ENCODE measurements around the gene EYA3. TPM values are rescaled to one million over a fixed set of nuclear protein-coding genes. Genes with fewer than 3 reads are reported as not detected.

Gene EYA3
- total and polyA plus RNA-seq, 2 donors (not counting 3 experiments of a cell fraction or from before 2014, with no cell fraction given), result 12.7 to 33.0 TPM

GRCh38 chr1:27981145-27981544, 107.3 kb downstream of the EYA3 start:
- CTCF ChIA-PET, result interaction anchor here (0.8 to 6.3 kb wide), 12 partner anchors 9 to 228 kb away, joined by 3 to 99 read pairs (median 9); partner anchors contain the start of gene EYA3
- BruUV-seq (replicated peaks), result no TSS peak
- no peaks in the 10 kb centered on the region for H3K9me1 ChIP-seq (replicated peaks; ENCODE audit: control insufficient read depth, extremely low read depth, insufficient read depth, low read length)
- no peaks in the 10 kb centered on the region for H3K79me2 ChIP-seq (ENCODE audit: control insufficient read depth, insufficient read depth, low read length)
- H2AFZ ChIP-seq (ENCODE audit: low read depth, low read length), result no peak overlapping the region
- H3K4me1 ChIP-seq (ENCODE audit: control insufficient read depth, extremely low read depth, insufficient read depth, low read length), result peaks cover 3% of the 10 kb centered on the region
- H3K27ac ChIP-seq (ENCODE audit: insufficient read depth, low read depth, low read length), result no peak overlapping the region
- no peak overlapping the region for H3K9ac ChIP-seq (replicated peaks; ENCODE audit: extremely low read depth, insufficient read depth, low read length)
- H4K20me1 ChIP-seq (replicated peaks; ENCODE audit: control insufficient read depth, extremely low read depth, insufficient read depth, low read length), result no peaks in the 10 kb centered on the region
- H3K4me3 ChIP-seq (replicated peaks in 1 of 3; ENCODE audit: insufficient read depth in 1 of 3, low read depth in 1 of 3, low read length in 3 of 3), result no peak overlapping the region
- dilution Hi-C loops (cut with MboI; ENCODE audit: extremely low pct_ligation_motif_present, low sequenced_read_pairs) (no loop called here), intact Hi-C loops (cut with micrococcal nuclease) (loop anchor here (10.0 kb wide), 1 partner anchor 224 kb away; no protein-coding TSS in a partner anchor)
- TF ChIP-seq POLR2A (IDR thresholded peaks at IDR 0.05; ENCODE audit: low read depth, low read length), result no peak
- TF ChIP-seq FOS (IDR thresholded peaks at IDR 0.05; ENCODE audit: borderline replicate concordance, insufficient read depth, low read length), result no peak
- no peak for TF ChIP-seq JUN (IDR thresholded peaks at IDR 0.05; ENCODE audit: borderline replicate concordance, insufficient read depth, insufficient read length, low read depth)
- TF ChIP-seq POLR2AphosphoS5 (IDR thresholded peaks at IDR 0.05; ENCODE audit: insufficient read depth, low read depth, low read length), result no peak
- TF ChIP-seq EZH2 (IDR thresholded peaks at IDR 0.05; ENCODE audit: borderline replicate concordance, low read depth, low read length, severe bottlenecking), result no peak
- TF ChIP-seq MYC (IDR thresholded peaks at IDR 0.05; ENCODE audit: low read depth, low read length), result no peak
- TF ChIP-seq CTCF (IDR thresholded peaks at IDR 0.05; ENCODE audit: extremely low read depth in 1 of 2, insufficient read depth in 1 of 2, low read depth in 1 of 2, low read length in 2 of 2), result no peak
- no peak for TF ChIP-seq MAX (IDR thresholded peaks at IDR 0.05; ENCODE audit: insufficient read depth, insufficient read length)
- TF ChIP-seq GATA2 (IDR thresholded peaks at IDR 0.05; ENCODE audit: insufficient read depth, insufficient read length, low read depth, low read length), result no peak
- no peaks in the 10 kb centered on the region for H3K27me3 ChIP-seq (ENCODE audit: control insufficient read depth in 2 of 2, insufficient read depth in 2 of 2, low read length in 2 of 2)
- H3K4me2 ChIP-seq (ENCODE audit: insufficient read depth, low read length), result no peak overlapping the region
- FAIRE-seq (no peak), DNase-seq (ENCODE audit: low read depth, low spot score) (no peak)
- H3K9me3 ChIP-seq (replicated peaks; ENCODE audit: control insufficient read depth, insufficient read depth, low read length), result no peaks in the 10 kb centered on the region
- peaks cover 0 to 4% of the 10 kb centered on the region in 2 experiments for H3K36me3 ChIP-seq (ENCODE audit: control insufficient read depth in 2 of 2, extremely low read depth in 1 of 2, insufficient read depth in 2 of 2, low read length in 2 of 2)
- POLR2A ChIA-PET, result no interaction called here

Measured in endothelial cell of umbilical vein (primary cell).